ENCODE measurements around the gene SOCS2.
"Not testable (repeated sequence)": the region's sequence is repeated elsewhere in the genome, so short reads cannot be mapped to it uniquely, and the experiment has no call there.

SOCS2 gene

GRCh38 chr12:93595351-93595750, 22.9 kb downstream of the SOCS2 start:
- no peak for DNase-seq

- no peak for DNase-seq
These were observed 25.1 kb downstream of the SOCS2 start for GRCh38 chr12:93597608-93598007.

GRCh38 chr12:93599192-93599591, 26.7 kb downstream of the SOCS2 start:
- DNase-seq: no peak

- no peak for DNase-seq
These were observed 29.1 kb downstream of the SOCS2 start for GRCh38 chr12:93601591-93601990.

GRCh38 chr12:93602897-93603668, 30.6 kb downstream of the SOCS2 start:
- DNase-seq: no peak

GRCh38 chr12:93603762-93604161, 31.3 kb downstream of the SOCS2 start:
- no peak for DNase-seq

- DNase-seq: no peak
These were observed 35.8 kb downstream of the SOCS2 start for GRCh38 chr12:93608313-93608712.

GRCh38 chr12:93609281-93610192, 37.1 kb downstream of the SOCS2 start:
- no peak for DNase-seq

GRCh38 chr12:93612776-93613175, 40.3 kb downstream of the SOCS2 start:
- no peak for DNase-seq

- DNase-seq: no peak
These were observed 42.6 kb downstream of the SOCS2 start for GRCh38 chr12:93614917-93615596.

- DNase-seq: no peak
These were observed 44.2 kb downstream of the SOCS2 start for GRCh38 chr12:93616584-93617101.

GRCh38 chr12:93618891-93619410, 46.5 kb downstream of the SOCS2 start:
- no peak for DNase-seq

- DNase-seq: no peak
These were observed 49.5 kb downstream of the SOCS2 start for GRCh38 chr12:93621986-93622385.

- DNase-seq: no peak
These were observed 50.0 kb downstream of the SOCS2 start for GRCh38 chr12:93622485-93622884.

- DNase-seq: no peak
These were observed 52.3 kb downstream of the SOCS2 start for GRCh38 chr12:93624595-93625294.

- DNase-seq: not testable (repeated sequence)
These were observed 52.8 kb downstream of the SOCS2 start for GRCh38 chr12:93625295-93625645.

- DNase-seq: no peak
These were observed 53.7 kb downstream of the SOCS2 start for GRCh38 chr12:93626160-93626559.

All from femur (tissue), 1 donor.